Neuronal stem cell (in vitro differentiated cells): Measurements from ENCODE around the gene UBE2L6.

Experiments
- DNase-seq: peaks from one replicate; pipeline ENCODE4 v3.0.0-alpha.2; 2013; ENCODE audit warnings: low spot score
- H2AFZ ChIP-seq: one replicate; pipeline ENCODE4 v1.6.1; 2013; ENCODE audit warnings: mild to moderate bottlenecking, low read length, inconsistent platforms
- H2AK5ac ChIP-seq: 2 replicates; pipeline ENCODE4 v1.6.1; 2013; ENCODE audit warnings: low read depth, mild to moderate bottlenecking, inconsistent platforms, low read length, moderate library complexity, mixed read lengths
- H2BK120ac ChIP-seq: 2 replicates; pipeline ENCODE4 v1.6.1; 2013; ENCODE audit warnings: low read depth, mild to moderate bottlenecking, inconsistent platforms, low read length, moderate library complexity, mixed read lengths
- H2BK12ac ChIP-seq: one replicate; pipeline ENCODE4 v1.6.1; 2013; ENCODE audit warnings: low read length, inconsistent platforms
- H2BK15ac ChIP-seq: 2 replicates; pipeline ENCODE4 v1.6.1; 2013; ENCODE audit warnings: mild to moderate bottlenecking, low read length, inconsistent platforms, mixed read lengths
- H2BK5ac ChIP-seq: one replicate; pipeline ENCODE4 v1.6.1; 2013; ENCODE audit warnings: inconsistent platforms, mild to moderate bottlenecking, low read length, moderate library complexity
- H3K14ac ChIP-seq: one replicate; pipeline ENCODE4 v1.6.1; 2013; ENCODE audit warnings: low read length, inconsistent platforms
- H3K18ac ChIP-seq: 2 replicates; pipeline ENCODE4 v1.6.1; 2013; ENCODE audit warnings: low read length, inconsistent platforms
- H3K23ac ChIP-seq: 2 replicates; pipeline ENCODE4 v1.6.1; 2013; ENCODE audit warnings: low read depth, mild to moderate bottlenecking, mixed read lengths, low read length, inconsistent platforms; ENCODE audit not compliant: poor library complexity
- H3K27ac ChIP-seq: replicated peaks from 3 replicates; pipeline ENCODE4 v1.5.1; 2013; ENCODE audit warnings: low read length, inconsistent platforms
- H3K27me3 ChIP-seq, 3 experiments: 2 replicates each; pipeline ENCODE4 v1.6.1; 2013; ENCODE audit warnings: low read length in 3 of 3, mild to moderate bottlenecking in 2 of 3, inconsistent platforms in 1 of 3, low read depth in 1 of 3, mixed read lengths in 1 of 3, moderate library complexity in 1 of 3; ENCODE audit not compliant: control insufficient read depth in 3 of 3, insufficient read depth in 3 of 3
- H3K36me3 ChIP-seq, 2 donors: replicated peaks in 1 of 2; 2 replicates each; pipeline ENCODE4 v1.6.1; 2013; ENCODE audit warnings: low read length in 2 of 2; ENCODE audit not compliant: control insufficient read depth in 2 of 2, insufficient read depth in 2 of 2
- H3K4ac ChIP-seq: 2 replicates; pipeline ENCODE4 v1.6.1; 2013; ENCODE audit warnings: inconsistent platforms, mild to moderate bottlenecking, low read length, moderate library complexity
- H3K4me1 ChIP-seq, 2 donors: 1 replicate in 1 of 2; 2 replicates in 1 of 2; pipeline ENCODE4 v1.6.1; 2013; ENCODE audit warnings: low read length in 2 of 2, low read depth in 1 of 2; ENCODE audit not compliant: control insufficient read depth in 2 of 2, insufficient read depth in 1 of 2
- H3K4me2 ChIP-seq: one replicate; pipeline ENCODE4 v1.6.1; 2013; ENCODE audit warnings: mild to moderate bottlenecking, low read length, inconsistent platforms; ENCODE audit not compliant: insufficient read depth, poor library complexity, severe bottlenecking
- H3K4me3 ChIP-seq, 2 donors: 2 replicates each; pipeline ENCODE4 v1.5.1; 2013; ENCODE audit warnings: low read length in 2 of 2, mild to moderate bottlenecking in 2 of 2, inconsistent platforms in 1 of 2, moderate library complexity in 1 of 2
- H3K79me1 ChIP-seq: one replicate; pipeline ENCODE4 v1.6.1; 2013; ENCODE audit warnings: low read depth, mild to moderate bottlenecking, inconsistent platforms, low read length, moderate library complexity
- H3K9ac ChIP-seq: one replicate; pipeline ENCODE4 v1.6.1; 2013; ENCODE audit warnings: mild to moderate bottlenecking, low read depth, low read length, inconsistent platforms; ENCODE audit not compliant: poor library complexity
- H3K9me3 ChIP-seq, 2 donors: replicated peaks in 1 of 2; 2 replicates each; pipeline versions ENCODE3 to v1.6.1; 2013; ENCODE audit warnings: low read length in 2 of 2, mild to moderate bottlenecking in 2 of 2, inconsistent platforms in 1 of 2, low read depth in 1 of 2, mixed read lengths in 1 of 2, moderate library complexity in 1 of 2; ENCODE audit not compliant: control insufficient read depth in 2 of 2, insufficient read depth in 1 of 2
- H4K8ac ChIP-seq: one replicate; pipeline ENCODE4 v1.6.1; 2013; ENCODE audit warnings: low read depth, mild to moderate bottlenecking, inconsistent platforms, low read length, moderate library complexity
- H4K91ac ChIP-seq: one replicate; pipeline ENCODE4 v1.6.1; 2013; ENCODE audit warnings: low read length, low read depth, mild to moderate bottlenecking, inconsistent platforms; ENCODE audit not compliant: poor library complexity
- WGBS, 2 donors: extraction: QIAGEN DNeasy Blood & Tissue Kit; methylation state at CpG; one replicate each; pipeline ENCODE4 v1.1.7; 2013; ENCODE audit warnings: missing lambda C conversion rate in 2 of 2, mixed read lengths in 1 of 2; ENCODE audit not compliant: insufficient read length in 2 of 2, insufficient replicate concordance in 1 of 2; ENCODE audit errors: extremely low coverage in 2 of 2; 5-methylcytosine and 5-hydroxymethylcytosine counted together

The UBE2L6 gene

DNA sequence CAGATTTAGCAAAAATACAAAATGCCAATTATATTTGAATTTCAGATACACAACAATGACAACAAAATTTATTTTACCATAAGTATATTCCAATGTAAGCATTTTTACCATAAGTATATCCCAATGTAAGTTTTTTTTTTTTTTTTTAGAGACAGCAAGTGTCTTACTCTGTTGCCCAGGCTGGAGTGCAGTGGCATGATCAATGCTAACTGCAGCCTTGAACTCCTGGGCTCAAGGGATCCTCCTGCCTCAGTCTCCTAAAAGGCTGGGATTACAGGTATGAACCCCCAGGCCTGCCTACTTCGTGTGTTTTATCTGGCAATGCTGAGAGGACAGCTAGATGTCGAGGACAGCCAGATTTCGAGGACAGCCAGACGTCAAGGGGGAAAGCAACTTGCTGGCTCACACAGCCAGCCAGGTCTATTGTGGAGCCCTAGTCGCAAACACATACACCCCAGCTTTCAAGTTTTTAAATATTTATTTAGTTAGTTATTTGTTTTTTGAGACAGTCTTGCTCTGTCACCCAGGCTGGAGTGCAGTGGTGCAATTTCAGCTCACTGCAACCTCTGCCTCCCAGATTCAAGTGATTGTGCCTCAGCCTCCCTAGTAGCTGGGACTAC is 28.9 kb upstream of the UBE2L6 start:
- Histone ChIP-seq H3K9ac (no peak overlapping the region), H2BK120ac (no peak overlapping the region), H2BK15ac (no peak overlapping the region), H3K4me2 (no peak overlapping the region), H3K27ac (peak overlapping the region; percentile 98), H3K36me3 (peaks cover 1 to 15% of the 10 kb centered on the region in 2 donors), H3K4ac (no peak overlapping the region), H3K27me3 (no peaks in the 10 kb centered on the region), H4K91ac (no peak overlapping the region), H3K9me3 (no peaks in the 10 kb centered on the region), H3K14ac (no peak overlapping the region), H2AK5ac (peak overlapping the region; percentile 5), H3K23ac (no peak overlapping the region), H3K4me3 (no peak overlapping the region), H2BK12ac (no peak overlapping the region), H2AFZ (no peak overlapping the region), H3K79me1 (no peaks in the 10 kb centered on the region), H4K8ac (no peak overlapping the region), H3K4me1 (peaks cover 28 to 35% of the 10 kb centered on the region in 2 donors), H2BK5ac (peak overlapping the region; percentile 77), H3K18ac (peak overlapping the region; percentile 66)
- WGBS, 2 donors, result no CpG with 5 or more reads among the region's 5 CpGs
- no peak for DNase-seq

DNA sequence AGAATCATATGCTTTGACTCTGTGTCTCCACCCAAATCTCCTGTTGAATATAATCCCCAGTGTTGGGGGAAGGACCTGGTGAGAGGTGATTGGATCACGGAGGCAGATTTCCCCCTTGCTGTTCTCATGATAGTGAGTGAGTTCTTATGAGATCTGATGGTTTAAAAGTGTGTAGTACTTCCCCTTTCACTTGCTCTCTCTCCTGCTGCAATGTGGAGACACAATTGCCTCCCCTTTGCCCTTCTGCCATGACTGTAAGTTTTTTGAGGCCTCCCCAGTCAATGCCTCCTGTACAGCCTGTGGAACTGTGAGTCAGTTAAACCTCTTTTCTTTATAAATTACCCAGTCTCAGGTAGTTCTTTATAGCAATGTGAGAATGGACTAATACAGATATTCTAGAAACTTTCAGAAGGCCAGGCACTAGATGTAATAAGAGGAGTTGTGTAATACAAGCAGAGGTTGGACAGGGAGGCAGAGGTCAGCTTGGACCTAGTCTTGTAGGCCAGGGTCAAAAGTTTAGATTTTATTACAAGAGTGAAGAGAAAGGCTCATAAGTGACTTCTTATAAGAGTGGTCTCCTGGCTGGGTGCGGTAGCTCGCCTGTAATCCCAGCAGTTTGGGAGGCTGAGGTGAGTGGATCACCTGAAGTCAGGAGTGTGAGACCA is 20.7 kb upstream of the UBE2L6 start:
- Histone ChIP-seq H3K27me3 (no peaks in the 10 kb centered on the region), H3K9ac (no peak overlapping the region), H2BK120ac (no peak overlapping the region), H3K14ac (no peak overlapping the region), H3K4me3 (no peak overlapping the region), H3K4me2 (no peak overlapping the region), H4K8ac (no peak overlapping the region), H4K91ac (no peak overlapping the region), H3K79me1 (no peaks in the 10 kb centered on the region), H2BK5ac (no peak overlapping the region), H3K9me3 (peaks cover 2 to 8% of the 10 kb centered on the region in 2 donors), H3K4me1 (peaks cover 12 to 14% of the 10 kb centered on the region in 2 donors), H3K36me3 (no peaks in the 10 kb centered on the region), H3K4ac (no peak overlapping the region), H2AFZ (no peak overlapping the region), H3K27ac (no peak overlapping the region), H3K18ac (no peak overlapping the region), H3K23ac (no peak overlapping the region), H2BK15ac (no peak overlapping the region), H2BK12ac (no peak overlapping the region), H2AK5ac (no peak overlapping the region)
- no CpG with 5 or more reads among the region's 3 CpGs for WGBS, 2 donors
- no peak for DNase-seq

DNA sequence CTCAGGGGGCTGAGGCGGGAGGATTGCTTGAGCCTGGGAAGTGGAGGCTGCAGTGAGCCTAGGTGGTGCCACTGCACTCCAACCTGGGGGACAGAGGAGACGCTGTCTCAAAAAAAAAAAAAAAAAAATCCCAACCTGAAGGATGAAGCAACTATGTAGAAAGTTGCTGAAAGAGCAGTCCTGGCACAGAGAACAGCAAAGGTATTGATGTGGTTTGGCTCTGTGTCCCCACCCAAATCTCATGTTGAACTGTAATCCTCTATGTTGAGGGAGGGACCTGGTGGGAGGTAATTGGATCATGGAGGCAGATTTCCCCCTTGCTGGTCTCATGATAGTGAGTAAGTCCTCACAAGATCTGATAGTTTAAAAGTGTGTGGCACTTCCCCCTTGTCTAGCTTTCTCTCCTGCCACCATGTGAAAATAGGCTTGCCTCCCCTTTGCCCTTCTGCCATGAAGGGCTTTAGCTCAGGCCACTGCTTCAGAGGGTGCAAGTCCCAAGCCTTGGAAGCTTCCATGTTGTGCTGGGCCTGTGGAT is 19.3 kb upstream of the UBE2L6 start:
- H2BK15ac ChIP-seq, result no peak overlapping the region
- no peaks in the 10 kb centered on the region for H3K79me1 ChIP-seq
- H3K4me3 ChIP-seq, result no peak overlapping the region
- no peak overlapping the region for H4K91ac ChIP-seq
- no peak overlapping the region for H2BK5ac ChIP-seq
- no peak overlapping the region for H3K4me2 ChIP-seq
- H3K4ac ChIP-seq, result no peak overlapping the region
- no CpG with 5 or more reads among the region's 2 CpGs for WGBS, 2 donors
- no peak overlapping the region for H3K9ac ChIP-seq
- no peaks in the 10 kb centered on the region for H3K36me3 ChIP-seq
- no peak overlapping the region for H3K18ac ChIP-seq
- no peak overlapping the region for H2BK120ac ChIP-seq
- H3K23ac ChIP-seq, result no peak overlapping the region
- peaks cover 10 to 14% of the 10 kb centered on the region in 2 donors for H3K4me1 ChIP-seq
- DNase-seq, result no peak
- H2AK5ac ChIP-seq, result no peak overlapping the region
- H2BK12ac ChIP-seq, result no peak overlapping the region
- H2AFZ ChIP-seq, result no peak overlapping the region
- no peak overlapping the region for H3K14ac ChIP-seq
- H3K27me3 ChIP-seq, result no peaks in the 10 kb centered on the region
- H3K27ac ChIP-seq, result no peak overlapping the region
- no peak overlapping the region for H4K8ac ChIP-seq
- H3K9me3 ChIP-seq, result peaks cover 2 to 8% of the 10 kb centered on the region in 2 donors

DNA sequence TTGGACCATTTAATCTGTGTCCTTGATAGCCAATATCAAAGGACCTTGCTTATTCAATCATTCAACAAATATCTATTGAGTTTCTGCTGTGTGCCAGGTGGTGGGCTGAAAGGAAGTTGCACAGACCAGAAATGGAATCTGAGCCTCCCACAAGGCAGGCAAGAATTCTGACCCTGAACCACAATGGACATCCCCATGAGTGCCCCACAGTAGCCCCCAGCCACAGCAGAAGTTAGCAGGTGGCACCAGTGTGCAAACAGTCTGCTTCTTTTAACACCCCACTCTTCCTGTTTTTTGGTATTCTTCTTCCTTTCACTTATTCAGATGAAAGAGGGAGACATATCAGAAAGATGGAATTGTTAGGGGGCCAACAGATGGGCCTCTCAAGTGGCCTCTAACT is 17.8 kb upstream of the UBE2L6 start:
- no peak overlapping the region for H3K4ac ChIP-seq
- H2AK5ac ChIP-seq, result no peak overlapping the region
- no peaks in the 10 kb centered on the region for H3K79me1 ChIP-seq
- H2BK120ac ChIP-seq, result no peak overlapping the region
- no peak overlapping the region for H2BK12ac ChIP-seq
- peak overlapping the region; percentile 43 for H2AFZ ChIP-seq
- H3K9me3 ChIP-seq, result peaks cover 2 to 8% of the 10 kb centered on the region in 2 donors
- no peak overlapping the region for H3K4me3 ChIP-seq
- no peak overlapping the region for H2BK5ac ChIP-seq
- peak overlapping the region; percentile 19 for H2BK15ac ChIP-seq
- DNase-seq, result no peak
- H3K27me3 ChIP-seq, result no peaks in the 10 kb centered on the region
- no peak overlapping the region for H4K91ac ChIP-seq
- H3K23ac ChIP-seq, result no peak overlapping the region
- H4K8ac ChIP-seq, result no peak overlapping the region
- H3K4me2 ChIP-seq, result no peak overlapping the region
- H3K18ac ChIP-seq, result peak overlapping the region; percentile 62
- peaks cover 10 to 14% of the 10 kb centered on the region in 2 donors for H3K4me1 ChIP-seq
- no peak overlapping the region for H3K27ac ChIP-seq
- no peaks in the 10 kb centered on the region for H3K36me3 ChIP-seq
- H3K9ac ChIP-seq, result no peak overlapping the region
- H3K14ac ChIP-seq, result no peak overlapping the region
